Ramos (cell line): ENCODE measurements around the gene PRKCA.

Source experiments
- in situ Hi-C: fragments of 300-500 bp; cut with MboI; formaldehyde crosslinking; loops from one replicate; pipeline ENCODE4 v1.14.3; 2022; ENCODE audit warnings: low sequenced_read_pairs; ENCODE audit not compliant: unreplicated experiment

PRKCA gene

DNA sequence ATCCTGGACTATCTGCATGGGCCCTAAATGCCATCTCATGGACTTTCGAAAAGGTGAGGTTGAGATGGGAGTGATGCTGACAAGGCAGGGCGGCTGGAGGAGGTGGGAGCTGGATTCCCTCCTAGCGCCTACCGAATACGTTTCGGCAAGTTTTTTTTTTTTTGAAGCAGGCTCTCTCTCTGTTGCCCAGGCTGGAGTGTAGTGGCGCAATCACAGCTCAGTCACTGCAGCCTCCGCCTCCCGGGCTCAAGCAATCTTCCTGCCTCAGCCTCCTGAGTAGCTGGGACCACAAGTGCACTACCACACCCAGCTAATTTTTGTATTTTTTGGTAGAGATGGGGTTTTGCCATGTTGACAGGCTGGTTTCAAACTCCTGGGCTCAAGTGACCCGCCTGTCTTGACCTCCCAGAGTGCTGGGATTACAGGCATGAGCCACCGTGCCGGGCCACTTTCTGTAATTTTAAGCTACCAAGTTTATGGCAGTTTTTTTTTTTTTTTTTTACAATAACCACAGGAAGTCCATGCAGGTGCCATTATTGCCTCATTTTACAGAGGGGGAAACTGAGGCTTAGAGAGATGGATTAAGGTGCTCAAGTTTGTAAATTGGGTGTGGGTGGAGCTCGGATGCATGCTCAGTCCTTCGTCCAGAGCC, 246.4 kb downstream of the PRKCA start:
- in situ Hi-C loops: no loop called here

DNA sequence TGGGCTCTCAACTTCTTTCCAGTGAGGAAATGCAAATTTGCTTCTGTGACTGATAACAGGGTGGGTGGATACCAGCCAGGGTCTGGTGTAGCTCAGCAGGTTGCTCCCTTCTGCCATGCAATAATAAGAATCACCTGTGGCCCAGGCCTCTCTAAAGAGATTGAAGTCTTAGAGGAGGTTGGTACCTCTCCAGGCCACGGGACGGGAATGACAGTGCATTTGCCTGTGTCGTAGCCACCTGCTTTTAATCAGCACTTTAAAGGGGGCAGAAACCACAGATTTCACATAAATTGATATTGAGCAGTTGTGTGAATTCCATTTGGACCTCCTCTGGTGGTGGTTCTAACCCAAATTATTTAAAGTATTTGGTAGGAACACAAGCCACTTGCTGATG, 246.9 kb downstream of the PRKCA start:
- in situ Hi-C loops: no loop called here

DNA sequence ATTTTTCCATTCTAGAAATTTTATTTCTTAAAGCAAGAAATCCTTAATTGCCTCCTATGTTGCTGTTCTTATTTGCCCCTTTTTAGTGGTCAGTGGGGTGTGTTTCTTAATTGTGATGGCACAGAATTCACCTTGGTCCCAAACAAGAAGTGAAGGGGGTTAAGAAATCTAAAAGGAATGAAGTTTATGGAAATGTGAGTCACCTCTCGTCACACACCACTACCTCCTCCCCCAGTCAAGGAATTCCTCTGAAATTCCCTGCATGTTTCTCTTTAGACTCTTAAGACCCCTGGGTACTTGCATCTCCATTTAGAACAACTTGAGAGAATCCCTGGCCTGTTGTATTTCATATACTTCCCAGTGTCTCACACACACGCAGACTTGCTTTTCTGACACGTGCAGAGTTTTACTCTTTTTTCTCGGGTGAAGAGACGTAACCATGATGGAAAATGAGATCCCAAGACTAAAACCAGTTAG, 247.4 kb downstream of the PRKCA start:
- in situ Hi-C loops: no loop called here

DNA sequence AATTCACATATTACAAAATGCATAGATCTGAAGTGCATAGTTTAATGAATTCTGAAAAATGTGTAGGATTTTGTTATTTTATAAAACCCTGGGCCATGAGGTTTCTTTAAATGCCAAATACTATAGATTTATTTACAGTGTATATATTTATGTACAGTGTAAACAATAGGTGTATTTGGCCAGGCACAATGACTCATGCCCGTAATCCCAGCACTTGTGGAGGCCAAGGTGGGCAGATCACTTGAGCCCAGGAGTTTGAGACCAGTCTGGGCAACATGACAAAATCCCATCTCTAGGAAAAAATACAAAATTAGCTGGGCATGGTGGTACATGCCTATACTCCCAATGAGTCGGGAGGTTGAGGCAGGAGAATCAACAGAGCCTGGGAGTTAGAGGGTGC, 249.4 kb downstream of the PRKCA start:
- in situ Hi-C loops: no loop called here

DNA sequence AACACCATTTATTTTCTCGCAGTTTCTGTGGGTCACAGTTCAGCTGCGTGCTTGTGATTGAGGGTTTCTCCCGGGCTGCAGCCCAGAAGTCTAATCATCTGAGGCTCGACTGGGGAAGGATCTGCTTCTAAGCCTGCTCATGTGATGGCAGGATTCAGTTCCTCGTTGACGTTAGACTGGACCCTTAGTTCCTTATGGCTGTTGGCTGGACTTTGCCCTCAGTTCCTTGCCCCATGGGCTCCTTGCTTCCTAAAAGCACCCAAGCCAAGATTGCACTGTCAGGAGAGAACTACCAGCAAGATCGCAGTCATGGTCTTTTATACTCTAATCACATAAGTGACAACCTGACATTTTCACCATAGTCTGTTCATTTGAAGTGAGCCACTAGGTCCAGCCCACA, 250.0 kb downstream of the PRKCA start:
- in situ Hi-C loops: no loop called here

DNA sequence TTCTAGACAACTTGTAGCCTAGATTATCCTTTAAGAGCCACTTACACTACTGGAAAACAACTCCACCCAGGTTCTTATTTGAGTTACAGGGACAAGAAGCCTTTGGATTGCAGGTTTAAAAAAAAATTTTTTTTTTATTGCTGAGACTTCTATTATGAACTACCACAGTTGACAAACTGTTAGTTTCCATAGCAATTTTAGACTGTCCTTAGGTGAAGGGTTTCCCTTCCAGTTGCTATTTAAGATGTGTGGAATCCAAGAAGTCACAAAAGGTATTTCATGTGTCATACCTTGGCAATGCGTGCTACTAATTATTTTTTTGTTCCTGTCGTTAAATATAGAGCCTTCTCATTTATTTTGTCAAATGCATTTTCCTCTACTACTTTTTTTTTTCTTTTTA, 253.2 kb downstream of the PRKCA start:
- in situ Hi-C loops: no loop called here

DNA sequence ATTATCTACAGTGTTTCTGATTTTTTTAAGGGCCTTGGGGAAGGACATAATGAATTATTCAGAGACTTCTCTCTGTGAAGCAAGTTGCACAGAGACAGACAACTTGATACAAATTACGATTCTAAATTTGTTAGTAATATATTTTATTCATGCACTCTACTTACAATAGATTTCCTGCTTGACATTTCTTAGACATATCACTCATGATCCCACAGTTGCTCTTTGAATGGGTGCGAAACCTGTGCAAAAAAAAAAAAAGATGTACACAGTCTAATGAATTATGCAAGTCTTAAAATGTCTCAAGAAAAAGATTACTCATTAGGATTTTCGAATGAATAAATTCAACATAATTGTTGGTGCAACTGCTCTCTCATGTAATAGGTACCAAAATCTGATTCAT, 254.8 kb downstream of the PRKCA start:
- in situ Hi-C loops: no loop called here

DNA sequence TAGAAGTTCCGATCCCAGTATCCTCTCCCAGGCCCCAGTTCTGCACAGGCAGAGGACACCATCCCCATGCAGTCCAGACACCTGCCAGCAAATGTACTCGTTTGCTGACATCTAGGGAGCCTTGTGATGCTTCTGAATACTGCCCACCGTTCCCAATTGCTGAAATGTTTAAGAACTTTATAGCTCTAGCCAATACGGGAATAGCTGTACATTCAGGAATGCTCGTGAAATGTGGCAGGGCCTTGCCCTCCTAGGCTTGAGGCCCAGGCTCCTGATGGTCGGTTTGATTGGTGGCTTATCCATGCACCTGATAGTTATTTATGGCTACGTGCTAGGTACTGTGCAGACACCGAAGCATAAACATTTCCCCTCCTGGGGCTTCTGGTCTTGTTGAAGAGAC, 255.5 kb downstream of the PRKCA start:
- in situ Hi-C loops: no loop called here

DNA sequence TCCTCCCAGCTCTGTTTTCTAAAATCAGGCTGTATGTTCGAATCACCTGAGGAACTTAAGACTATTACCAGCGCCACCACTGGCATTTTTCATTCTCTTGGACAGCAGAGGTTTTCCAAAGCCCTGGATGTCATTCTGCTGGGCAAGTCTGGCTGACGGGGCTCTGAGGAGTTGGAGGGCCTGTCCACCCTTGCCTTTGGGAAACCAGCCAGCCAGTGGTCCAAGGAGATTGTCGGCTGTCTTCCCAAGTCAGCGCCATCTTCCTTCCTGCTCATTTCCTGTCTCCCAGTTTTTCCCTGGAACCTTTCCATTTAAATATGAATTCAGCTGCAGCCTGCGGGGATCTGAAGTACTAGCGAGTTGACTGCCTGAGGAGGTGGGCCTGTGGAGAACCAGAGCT, 258.3 kb downstream of the PRKCA start:
- in situ Hi-C loops: loop anchor here (10.0 kb wide), 1 partner anchor 306 kb away; no protein-coding TSS in a partner anchor

DNA sequence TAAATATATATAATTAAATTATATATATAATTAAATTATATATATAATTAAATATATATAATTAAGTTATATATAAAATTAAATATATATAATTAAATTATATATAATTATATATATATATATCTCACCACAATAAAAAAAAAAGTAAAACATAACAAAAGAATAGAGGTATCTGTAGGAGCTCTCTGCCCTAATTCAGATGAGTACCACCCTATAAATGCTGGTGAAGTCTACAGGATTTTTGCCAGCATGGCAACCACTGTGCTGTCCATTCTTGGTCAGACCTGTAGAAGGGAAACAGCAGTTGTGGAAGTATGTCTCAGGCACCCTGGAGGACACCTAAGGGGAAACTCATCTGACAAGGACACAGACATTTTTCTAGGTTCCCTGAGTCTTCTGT, 259.7 kb downstream of the PRKCA start:
- in situ Hi-C loops: loop anchor here (10.0 kb wide), 1 partner anchor 307 kb away; no protein-coding TSS in a partner anchor

DNA sequence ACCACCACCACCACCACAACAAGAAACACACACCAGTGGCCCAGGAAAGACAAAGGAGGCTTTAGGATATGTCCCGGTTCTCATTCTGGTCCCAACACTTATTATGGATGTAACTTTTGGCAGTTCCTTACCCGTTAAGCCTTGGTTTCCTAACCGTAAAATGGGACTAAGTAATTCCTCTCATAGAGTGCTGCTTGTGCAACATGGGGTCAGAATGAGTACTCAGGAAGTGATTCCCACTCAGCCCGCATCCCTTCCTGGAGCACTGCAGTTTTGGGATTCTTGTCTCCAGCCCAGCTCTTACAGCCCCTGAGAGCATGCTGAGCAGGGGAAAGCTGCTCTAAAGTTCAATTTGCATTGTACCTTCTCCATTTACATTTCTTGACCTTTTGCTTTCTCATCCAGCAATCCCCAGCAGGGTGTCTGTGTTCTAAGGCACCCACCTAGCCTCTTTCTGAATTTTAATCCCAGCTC, 262.6 kb downstream of the PRKCA start:
- in situ Hi-C loops: loop anchor here (5.0 to 10.0 kb wide), 2 partner anchors 278 to 310 kb away; no protein-coding TSS in a partner anchor

DNA sequence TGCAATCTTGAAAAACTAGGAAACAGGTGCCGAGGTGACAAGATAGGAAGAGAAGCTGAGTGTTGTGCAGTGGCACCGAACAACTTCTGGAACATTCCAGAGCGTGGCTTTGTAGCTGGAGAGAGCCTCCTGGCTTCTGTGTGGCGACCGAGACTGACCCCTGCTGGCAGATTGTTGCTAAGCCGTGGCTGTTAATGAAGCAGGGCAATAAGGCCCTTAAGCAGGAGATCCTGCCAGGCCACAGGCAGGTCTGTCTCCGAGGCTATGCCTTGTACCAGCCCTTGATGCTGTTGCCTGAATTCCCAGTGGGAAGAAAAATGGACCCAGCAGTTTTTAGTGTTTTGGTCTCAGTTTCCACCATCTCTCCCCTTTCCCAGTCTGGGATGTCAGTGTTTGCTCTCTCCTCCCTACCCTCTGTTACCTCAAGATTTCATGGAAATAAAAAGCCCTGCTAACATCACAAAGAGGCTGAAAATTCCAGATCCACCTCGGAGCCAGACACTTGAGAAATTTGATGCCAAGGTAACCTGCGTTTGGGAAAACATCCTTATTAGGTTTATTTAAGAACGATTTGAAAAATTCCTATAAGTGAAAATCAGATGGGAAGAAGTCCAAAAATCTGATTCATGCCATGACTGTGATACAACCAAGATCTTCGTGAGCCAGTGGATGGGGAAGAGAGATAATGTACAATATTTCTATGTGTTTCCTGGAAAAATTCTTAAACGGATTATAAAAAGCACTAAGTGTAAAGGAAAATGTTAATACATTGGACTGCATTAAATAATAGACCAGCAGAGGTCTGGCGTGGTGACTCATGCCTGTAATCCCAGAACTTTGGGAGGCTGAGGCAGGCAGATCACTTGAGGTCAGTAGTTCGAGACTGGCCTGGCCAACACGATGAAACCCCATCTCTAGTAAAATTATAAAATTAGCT, 265.1 kb downstream of the PRKCA start:
- in situ Hi-C loops: loop anchor here (5.0 to 10.0 kb wide), 2 partner anchors 280 to 313 kb away; no protein-coding TSS in a partner anchor

DNA sequence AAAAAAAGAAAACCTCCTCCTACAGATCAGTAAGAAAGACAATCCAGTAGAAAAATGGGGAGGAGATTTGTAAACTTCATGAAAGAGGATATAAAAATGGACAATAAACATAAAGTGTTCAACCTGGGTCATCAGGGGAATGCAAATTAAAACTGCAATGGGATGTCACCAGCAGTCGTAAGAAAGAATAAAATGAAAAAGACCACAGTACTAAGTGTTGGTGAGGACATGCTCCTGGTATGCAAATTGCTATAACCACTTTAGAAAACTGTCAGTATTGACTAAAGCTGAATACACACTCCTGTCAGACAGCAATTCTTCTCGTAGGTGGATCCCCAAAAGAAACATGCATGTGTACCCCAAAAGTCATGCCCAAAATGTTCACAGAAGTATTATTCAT, 267.2 kb downstream of the PRKCA start:
- in situ Hi-C loops: loop anchor here (5.0 to 10.0 kb wide), 2 partner anchors 282 to 315 kb away; no protein-coding TSS in a partner anchor

DNA sequence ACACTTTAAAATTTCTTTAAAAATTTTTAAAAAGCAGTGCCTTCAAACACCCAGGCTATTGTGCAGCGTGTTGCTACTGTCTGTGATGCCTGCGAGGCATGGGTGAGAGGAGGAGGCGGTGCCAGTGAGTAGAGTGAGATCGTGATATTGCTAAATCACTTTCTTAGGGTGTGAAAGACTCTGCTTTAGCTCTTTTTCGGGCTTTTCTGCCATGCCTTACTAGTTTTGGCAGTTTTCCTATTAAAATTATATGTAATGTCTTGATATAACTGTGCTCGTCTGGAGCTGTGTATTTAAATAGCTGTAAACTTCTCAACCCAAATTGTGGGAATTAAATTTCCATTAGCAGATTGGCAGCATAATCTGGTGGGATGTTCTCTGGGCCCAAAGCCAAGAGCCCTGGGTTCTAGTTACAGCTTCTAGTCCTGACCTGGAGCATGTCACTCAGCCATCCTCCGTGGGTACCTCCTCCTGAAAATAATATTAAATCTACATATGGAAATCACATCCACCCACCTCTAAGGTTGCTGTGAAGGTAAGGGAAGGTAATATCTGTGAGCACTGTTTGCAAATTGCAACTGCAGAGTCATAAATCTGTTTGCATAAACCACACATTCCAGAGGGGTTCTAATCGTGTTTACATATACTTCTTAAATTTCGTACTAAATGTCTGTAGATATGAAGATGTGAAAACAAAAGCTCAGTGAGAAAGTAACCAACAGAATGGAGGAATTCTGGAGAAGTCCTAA, 268.2 kb downstream of the PRKCA start:
- in situ Hi-C loops: no loop called here

DNA sequence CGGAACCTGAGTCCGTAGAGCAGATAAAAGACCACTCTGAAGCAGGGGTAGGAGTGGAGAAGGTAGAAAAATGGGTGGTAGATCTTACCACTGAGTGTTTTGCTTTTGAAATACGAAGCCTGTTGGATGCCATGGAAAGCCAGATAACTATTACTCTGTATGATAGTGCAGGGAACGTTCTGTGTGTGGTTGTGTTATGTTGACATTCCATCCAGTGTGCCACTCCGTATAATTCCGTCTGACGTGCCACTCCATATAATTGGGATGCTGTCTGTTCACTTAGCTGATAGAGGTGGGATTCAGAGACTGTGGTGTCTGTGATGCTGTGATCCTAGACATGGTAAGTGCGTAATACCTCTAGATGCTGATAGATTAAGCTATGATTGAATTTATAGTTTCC, 269.3 kb downstream of the PRKCA start:
- in situ Hi-C loops: no loop called here

DNA sequence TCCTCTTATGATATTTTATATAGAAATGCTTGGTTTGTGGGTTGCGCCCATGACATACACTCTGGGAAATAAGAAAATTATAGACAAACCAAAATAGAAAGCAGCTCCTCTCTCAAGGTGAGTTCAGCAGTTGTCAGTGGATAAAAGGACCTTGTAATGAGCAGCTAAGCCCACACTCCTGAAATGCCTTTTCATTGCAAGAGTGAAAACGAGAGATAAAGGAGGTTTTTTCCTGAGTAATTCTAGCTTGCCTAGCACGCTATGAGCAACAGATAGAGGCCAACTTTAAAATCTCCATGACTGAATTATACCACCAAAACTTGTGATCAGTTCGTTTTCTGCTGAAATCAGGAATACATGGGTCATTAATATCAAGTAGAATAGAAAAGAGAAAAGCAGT, 270.7 kb downstream of the PRKCA start:
- in situ Hi-C loops: no loop called here

DNA sequence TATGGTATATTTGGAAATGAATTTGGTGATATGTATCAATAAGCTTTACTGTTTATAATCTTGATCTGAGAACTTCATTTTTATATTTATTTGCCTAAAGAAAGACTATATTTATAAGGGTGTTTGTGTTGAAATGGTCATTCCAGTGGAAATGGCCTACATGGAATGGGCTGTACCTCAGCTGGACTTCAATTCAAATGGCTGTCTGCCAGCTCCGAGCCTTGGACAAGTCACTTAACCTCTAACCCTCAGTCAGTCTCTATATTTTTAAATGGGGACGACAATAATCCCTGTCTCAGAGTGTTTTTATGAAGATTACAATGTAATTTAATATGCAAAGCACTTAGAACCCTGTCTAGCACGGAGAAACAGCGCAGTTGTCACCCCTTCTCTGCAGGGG, 271.7 kb downstream of the PRKCA start:
- in situ Hi-C loops: no loop called here

DNA sequence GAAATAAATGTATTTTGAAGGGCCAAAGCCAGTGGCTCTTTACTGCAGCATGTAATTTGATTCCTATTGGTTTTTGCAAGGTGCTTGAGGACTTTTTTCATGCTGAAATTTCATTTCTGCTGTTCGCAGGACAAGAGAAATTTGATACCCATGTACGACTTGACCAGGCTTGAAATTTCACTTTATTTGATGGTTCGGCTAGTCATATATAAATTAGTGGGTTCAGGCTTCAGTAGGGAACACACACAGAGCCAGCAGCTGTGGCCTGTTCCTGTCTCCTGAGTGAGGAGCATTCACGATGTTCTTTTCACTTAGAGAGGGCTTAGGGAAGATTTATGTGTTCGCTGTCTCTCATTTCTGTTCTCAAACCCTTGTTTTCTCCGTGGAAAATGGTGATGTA, 274.1 kb downstream of the PRKCA start:
- in situ Hi-C loops: no loop called here

DNA sequence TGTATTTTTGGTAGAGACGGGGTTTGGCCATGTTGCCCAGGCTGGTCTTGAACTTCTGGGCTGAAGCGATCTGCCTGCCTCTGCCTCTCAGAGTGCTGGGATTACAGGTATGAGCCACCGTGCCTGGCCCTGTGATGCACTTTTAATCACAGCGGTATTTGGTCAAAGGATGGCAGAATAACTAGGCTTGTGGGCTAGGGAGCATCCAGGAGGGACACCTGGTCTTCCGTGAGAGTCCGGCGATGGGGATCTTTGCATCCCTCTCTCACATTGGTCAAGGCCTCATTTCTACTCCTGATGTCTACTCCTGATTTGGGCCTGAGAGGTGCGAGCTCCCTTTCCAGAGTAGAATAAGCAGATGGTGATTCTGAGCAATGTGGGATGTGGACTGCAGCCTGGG, 274.6 kb downstream of the PRKCA start:
- in situ Hi-C loops: no loop called here

DNA sequence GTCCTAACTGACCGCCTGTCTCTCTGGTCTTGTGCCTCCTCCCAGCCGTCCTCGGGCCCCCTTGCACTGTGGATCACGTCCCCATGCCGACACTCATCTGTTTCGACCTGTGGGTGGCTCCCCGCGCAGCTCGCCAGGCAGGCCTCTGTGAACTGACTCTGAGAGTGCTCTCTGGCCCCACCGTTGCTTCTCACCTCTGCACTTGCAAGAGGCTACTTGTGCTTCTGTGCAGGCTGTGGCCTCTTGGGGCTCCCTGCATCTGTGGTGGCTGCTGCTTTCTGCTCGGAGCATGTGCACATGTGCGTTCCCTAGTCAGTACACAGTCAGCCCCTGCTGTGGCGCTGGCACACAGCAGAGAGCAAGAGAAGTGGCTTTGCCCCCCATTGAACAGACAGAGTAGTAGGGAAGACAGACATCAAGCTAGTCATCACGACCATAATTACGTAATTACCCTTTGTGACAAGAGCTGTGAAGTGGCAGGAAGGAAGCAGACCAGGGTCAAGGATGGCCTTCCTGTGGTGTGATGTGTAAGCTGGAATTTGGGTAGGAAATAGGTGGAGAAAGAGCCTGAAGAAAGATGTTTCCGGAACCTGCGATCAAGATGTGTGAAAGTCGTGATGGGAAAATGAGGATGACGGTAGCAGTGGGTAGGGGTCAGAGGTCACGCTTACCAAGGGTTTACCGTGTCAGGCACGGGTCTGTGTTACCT, 276.5 kb downstream of the PRKCA start:
- in situ Hi-C loops: no loop called here
